Measurements from ENCODE around the gene NOTCH4. TPM values are rescaled to one million over a fixed set of nuclear protein-coding genes. Genes with fewer than 3 reads are reported as not detected.

The NOTCH4 gene
- total and polyA plus RNA-seq, 9 of the 15 experiments (the other 6 are each of a cell fraction or from before 2014, with no cell fraction given), result 0.24 to 4.3 (median 1.7) TPM

DNA sequence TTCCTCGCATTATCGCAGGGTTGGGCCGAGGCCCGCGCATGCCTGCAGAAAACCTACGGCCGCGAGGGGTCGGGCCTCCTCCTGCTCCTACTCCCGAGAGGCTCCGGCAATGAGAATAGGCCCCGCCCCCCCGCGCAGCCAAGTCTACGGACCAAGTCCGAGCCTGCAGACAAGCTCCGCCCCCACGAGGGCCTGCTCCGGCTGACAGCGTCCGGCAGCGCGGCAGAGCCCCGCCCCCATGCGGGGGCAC, 28.3 kb downstream of the NOTCH4 start (continued):
- no peak for TF ChIP-seq CBX3 (IDR thresholded peaks at IDR 0.05; ENCODE audit: borderline replicate concordance in 1 of 2, low read length in 2 of 2)
- TF ChIP-seq HNRNPH1 (optimal IDR thresholded peaks at IDR 0.05; ENCODE audit: low read depth, low read length), result no peak
- TF ChIP-seq, protein P1, sequence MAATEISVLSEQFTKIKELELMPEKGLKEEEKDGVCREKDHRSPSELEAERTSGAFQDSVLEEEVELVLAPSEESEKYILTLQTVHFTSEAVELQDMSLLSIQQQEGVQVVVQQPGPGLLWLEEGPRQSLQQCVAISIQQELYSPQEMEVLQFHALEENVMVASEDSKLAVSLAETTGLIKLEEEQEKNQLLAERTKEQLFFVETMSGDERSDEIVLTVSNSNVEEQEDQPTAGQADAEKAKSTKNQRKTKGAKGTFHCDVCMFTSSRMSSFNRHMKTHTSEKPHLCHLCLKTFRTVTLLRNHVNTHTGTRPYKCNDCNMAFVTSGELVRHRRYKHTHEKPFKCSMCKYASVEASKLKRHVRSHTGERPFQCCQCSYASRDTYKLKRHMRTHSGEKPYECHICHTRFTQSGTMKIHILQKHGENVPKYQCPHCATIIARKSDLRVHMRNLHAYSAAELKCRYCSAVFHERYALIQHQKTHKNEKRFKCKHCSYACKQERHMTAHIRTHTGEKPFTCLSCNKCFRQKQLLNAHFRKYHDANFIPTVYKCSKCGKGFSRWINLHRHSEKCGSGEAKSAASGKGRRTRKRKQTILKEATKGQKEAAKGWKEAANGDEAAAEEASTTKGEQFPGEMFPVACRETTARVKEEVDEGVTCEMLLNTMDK (IDR thresholded peaks at IDR 0.05; ENCODE audit: borderline replicate concordance, insufficient read depth, low read depth, low read length, poor library complexity, severe bottlenecking), result no peak
- TF ChIP-seq, protein P2, sequence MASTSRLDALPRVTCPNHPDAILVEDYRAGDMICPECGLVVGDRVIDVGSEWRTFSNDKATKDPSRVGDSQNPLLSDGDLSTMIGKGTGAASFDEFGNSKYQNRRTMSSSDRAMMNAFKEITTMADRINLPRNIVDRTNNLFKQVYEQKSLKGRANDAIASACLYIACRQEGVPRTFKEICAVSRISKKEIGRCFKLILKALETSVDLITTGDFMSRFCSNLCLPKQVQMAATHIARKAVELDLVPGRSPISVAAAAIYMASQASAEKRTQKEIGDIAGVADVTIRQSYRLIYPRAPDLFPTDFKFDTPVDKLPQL (IDR thresholded peaks at IDR 0.05; ENCODE audit: extremely low read depth, insufficient read length), result no peak
- no peak for TF ChIP-seq CREB1 (IDR thresholded peaks at IDR 0.05)
- TF ChIP-seq CREB1 (CRISPR knock-in tag; IDR thresholded peaks at IDR 0.05), result no peak; the same call in 1 of the 2 replicates
- no peak for TF ChIP-seq ZFP1 (CRISPR knock-in tag; IDR thresholded peaks at IDR 0.05)
- no peak for TF ChIP-seq ZNF507 (tag; conservative IDR thresholded peaks at IDR 0.05)
- no peak for TF ChIP-seq ZNF316 (IDR thresholded peaks at IDR 0.05)
- peak in 1 of 3 experiments; percentile 47 for TF ChIP-seq YY1 (IDR thresholded peaks at IDR 0.05; ENCODE audit: borderline replicate concordance in 1 of 3, control insufficient read depth in 1 of 3, extremely low read depth in 1 of 3, insufficient read depth in 3 of 3, insufficient read length in 1 of 3, insufficient replicate concordance in 2 of 3, low read depth in 1 of 3, low read length in 2 of 3)
- no peak for TF ChIP-seq C11orf30 (IDR thresholded peaks at IDR 0.05; ENCODE audit: low read depth)
- TF ChIP-seq, protein P3, sequence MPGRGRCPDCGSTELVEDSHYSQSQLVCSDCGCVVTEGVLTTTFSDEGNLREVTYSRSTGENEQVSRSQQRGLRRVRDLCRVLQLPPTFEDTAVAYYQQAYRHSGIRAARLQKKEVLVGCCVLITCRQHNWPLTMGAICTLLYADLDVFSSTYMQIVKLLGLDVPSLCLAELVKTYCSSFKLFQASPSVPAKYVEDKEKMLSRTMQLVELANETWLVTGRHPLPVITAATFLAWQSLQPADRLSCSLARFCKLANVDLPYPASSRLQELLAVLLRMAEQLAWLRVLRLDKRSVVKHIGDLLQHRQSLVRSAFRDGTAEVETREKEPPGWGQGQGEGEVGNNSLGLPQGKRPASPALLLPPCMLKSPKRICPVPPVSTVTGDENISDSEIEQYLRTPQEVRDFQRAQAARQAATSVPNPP (IDR thresholded peaks at IDR 0.05; ENCODE audit: borderline replicate concordance, insufficient read depth, insufficient read length), result no peak
- TF ChIP-seq ZNF445 (CRISPR knock-in tag; IDR thresholded peaks at IDR 0.05; ENCODE audit: low read depth), result no peak
- TF ChIP-seq NR3C1 (CRISPR knock-in tag; IDR thresholded peaks at IDR 0.05), result no peak
- TF ChIP-seq ZBED1 (IDR thresholded peaks at IDR 0.05), result no peak
- TF ChIP-seq SMARCE1 (IDR thresholded peaks at IDR 0.05), result no peak
- TF ChIP-seq NCOR1 (IDR thresholded peaks at IDR 0.05), result no peak
- no peak for TF ChIP-seq BRD9 (IDR thresholded peaks at IDR 0.05; ENCODE audit: low read depth, partially characterized antibody)
- no peak for TF ChIP-seq HDAC6 (IDR thresholded peaks at IDR 0.05; ENCODE audit: low read depth, low read length)
- TF ChIP-seq, protein P4, sequence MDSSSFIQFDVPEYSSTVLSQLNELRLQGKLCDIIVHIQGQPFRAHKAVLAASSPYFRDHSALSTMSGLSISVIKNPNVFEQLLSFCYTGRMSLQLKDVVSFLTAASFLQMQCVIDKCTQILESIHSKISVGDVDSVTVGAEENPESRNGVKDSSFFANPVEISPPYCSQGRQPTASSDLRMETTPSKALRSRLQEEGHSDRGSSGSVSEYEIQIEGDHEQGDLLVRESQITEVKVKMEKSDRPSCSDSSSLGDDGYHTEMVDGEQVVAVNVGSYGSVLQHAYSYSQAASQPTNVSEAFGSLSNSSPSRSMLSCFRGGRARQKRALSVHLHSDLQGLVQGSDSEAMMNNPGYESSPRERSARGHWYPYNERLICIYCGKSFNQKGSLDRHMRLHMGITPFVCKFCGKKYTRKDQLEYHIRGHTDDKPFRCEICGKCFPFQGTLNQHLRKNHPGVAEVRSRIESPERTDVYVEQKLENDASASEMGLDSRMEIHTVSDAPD (CRISPR knock-in tag; IDR thresholded peaks at IDR 0.05), result no peak
- no peak for TF ChIP-seq IRF2 (CRISPR knock-in tag; IDR thresholded peaks at IDR 0.05)
- TF ChIP-seq RBM34 (IDR thresholded peaks at IDR 0.05; ENCODE audit: borderline replicate concordance, insufficient read depth, low read length), result peak; percentile 94; the same call in 1 of the 2 replicates
- TF ChIP-seq, protein P5, sequence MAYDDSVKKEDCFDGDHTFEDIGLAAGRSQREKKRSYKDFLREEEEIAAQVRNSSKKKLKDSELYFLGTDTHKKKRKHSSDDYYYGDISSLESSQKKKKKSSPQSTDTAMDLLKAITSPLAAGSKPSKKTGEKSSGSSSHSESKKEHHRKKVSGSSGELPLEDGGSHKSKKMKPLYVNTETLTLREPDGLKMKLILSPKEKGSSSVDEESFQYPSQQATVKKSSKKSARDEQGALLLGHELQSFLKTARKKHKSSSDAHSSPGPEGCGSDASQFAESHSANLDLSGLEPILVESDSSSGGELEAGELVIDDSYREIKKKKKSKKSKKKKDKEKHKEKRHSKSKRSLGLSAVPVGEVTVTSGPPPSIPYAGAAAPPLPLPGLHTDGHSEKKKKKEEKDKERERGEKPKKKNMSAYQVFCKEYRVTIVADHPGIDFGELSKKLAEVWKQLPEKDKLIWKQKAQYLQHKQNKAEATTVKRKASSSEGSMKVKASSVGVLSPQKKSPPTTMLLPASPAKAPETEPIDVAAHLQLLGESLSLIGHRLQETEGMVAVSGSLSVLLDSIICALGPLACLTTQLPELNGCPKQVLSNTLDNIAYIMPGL (CRISPR knock-in tag; IDR thresholded peaks at IDR 0.05), result no peak
- no peak for TF ChIP-seq E2F3 (CRISPR knock-in tag; IDR thresholded peaks at IDR 0.05)

All from K562 (cell line).